Uterus (tissue), 4 donors: ENCODE measurements around the gene GRAMD1A. TPM values are rescaled to one million over a fixed set of nuclear protein-coding genes. Genes with fewer than 3 reads are reported as not detected.

Experiments used
- DNase-seq, 2 donors: peaks; one replicate each; pipeline ENCODE4 v3.0.0-alpha.2; 2019 to 2020
- H3K27ac ChIP-seq, 2 donors: fragments of 200-600 bp; sonication (generic); 1 replicate in 1 of 2; 2 replicates in 1 of 2; pipeline ENCODE4 v1.5.1; 2016 to 2018
- H3K27me3 ChIP-seq, 2 donors: fragments of 200-600 bp; sonication (generic); one replicate each; pipeline ENCODE4 v1.5.1; 2018 to 2019; ENCODE audit warnings: control low read depth in 1 of 2
- H3K36me3 ChIP-seq, 2 donors: fragments of 200-600 bp; sonication (generic); one replicate each; pipeline ENCODE4 v1.5.1; 2019; ENCODE audit warnings: control low read depth in 1 of 2
- H3K4me1 ChIP-seq, 2 donors: fragments of 200-600 bp; sonication (generic); one replicate each; pipeline ENCODE4 v1.5.1; 2018 to 2019; ENCODE audit warnings: control low read depth in 1 of 2
- H3K4me3 ChIP-seq, 2 donors: fragments of 200-600 bp; sonication (generic); 1 replicate in 1 of 2; 2 replicates in 1 of 2; pipeline ENCODE4 v1.5.1; 2018 to 2019; ENCODE audit warnings: mild to moderate bottlenecking in 1 of 2
- H3K9me3 ChIP-seq, 2 donors: fragments of 200-600 bp; sonication (generic); one replicate each; pipeline ENCODE4 v1.5.1; 2019; ENCODE audit warnings: control low read depth in 1 of 2
- CTCF ChIP-seq, 4 experiments: fragments of 200-600 bp in 2 of 4; fragments of 450-650 bp in 2 of 4; sonication (generic) in 2 of 4; IDR thresholded peaks; one replicate each; pipeline ENCODE4 v1.5.1; 2016 to 2019; ENCODE audit warnings: antibody characterized with exemption in 4 of 4, mild to moderate bottlenecking in 2 of 4, moderate library complexity in 1 of 4
- POLR2A ChIP-seq, 2 donors: fragments of 450-650 bp; IDR thresholded peaks; one replicate each; pipeline ENCODE4 v1.6.1; 2016; ENCODE audit warnings: antibody characterized with exemption in 2 of 2, mild to moderate bottlenecking in 1 of 2, moderate library complexity in 1 of 2
- intact Hi-C: fragments of 100-400 bp; cut with DNase I; formaldehyde crosslinking; loops from one replicate; pipeline ENCODE4 v1.15.1; 2023; ENCODE audit warnings: low total_unique reads
- total RNA-seq, 4 donors: library from RNA; depleted of rRNA in 3 of 4; stranded (reverse); fragments of >200 nt in 3 of 4; gene quantifications; one replicate each; pipeline versions ENCODE4 v1.1.0 to v1.2.4, GENCODE V29; 2014 to 2023
- donor health status: DM: yes; HTN: yes; CAD: no.

Gene GRAMD1A
- total RNA-seq, 4 donors from 2014 or later = 40.0 to 89.8 (median 52.2) TPM

- intact Hi-C loops = no loop called here
- Histone ChIP-seq H3K4me1 (peaks cover 0 to 6% of the 10 kb centered on the region in 2 donors), H3K27me3 (no peaks in the 10 kb centered on the region), H3K27ac (no peak overlapping the region), H3K9me3 (peaks cover 0 to 46% of the 10 kb centered on the region in 2 donors), H3K36me3 (no peaks in the 10 kb centered on the region), H3K4me3 (no peak overlapping the region)
- TF ChIP-seq CTCF (IDR thresholded peaks at IDR 0.05) (no peak), POLR2A (IDR thresholded peaks at IDR 0.05) (no peak)
- DNase-seq = no peak
Measured at GRCh38 chr19:34960103-34960805, 39.9 kb upstream of the GRAMD1A start.

DNA sequence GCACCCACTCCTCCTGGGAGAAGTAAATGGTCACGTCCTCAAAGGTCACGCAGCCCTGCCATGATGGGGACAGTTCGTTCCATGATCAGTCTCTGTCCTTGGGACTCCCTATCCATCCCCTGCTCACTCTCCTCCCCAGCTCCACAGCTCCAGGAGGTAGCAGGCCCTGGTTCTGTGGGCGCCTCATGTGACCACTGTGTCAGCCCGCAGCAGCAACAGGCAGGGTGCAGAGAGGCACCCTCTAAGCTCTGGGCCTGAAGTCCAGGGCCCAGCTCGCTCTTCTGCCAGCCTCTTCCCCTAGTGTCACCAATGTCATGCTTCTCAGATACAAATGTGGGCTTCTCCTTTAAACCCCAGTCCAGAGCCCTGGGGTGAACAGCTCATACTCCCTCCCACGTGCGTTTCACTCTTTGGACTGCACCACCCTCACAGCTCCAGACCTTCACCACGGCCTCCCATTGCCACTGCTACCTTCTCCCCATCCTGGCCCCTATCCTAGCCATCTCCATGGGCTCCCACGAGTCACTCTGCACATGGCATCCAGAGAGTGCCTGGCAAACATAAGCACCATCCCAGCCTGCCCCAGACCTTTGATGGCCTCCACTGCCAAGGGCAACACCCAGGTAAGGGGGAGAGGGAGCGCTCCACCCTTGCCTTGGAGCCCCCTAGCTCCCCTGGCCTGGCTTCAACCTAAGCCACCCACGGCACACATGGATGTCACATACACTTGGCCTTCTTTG is 39.0 kb upstream of the GRAMD1A start:
- intact Hi-C loops = no loop called here
- H3K36me3 ChIP-seq = no peaks in the 10 kb centered on the region
- no peak for DNase-seq
- TF ChIP-seq POLR2A (IDR thresholded peaks at IDR 0.05) (no peak), CTCF (IDR thresholded peaks at IDR 0.05) (no peak)
- no peak overlapping the region for H3K4me3 ChIP-seq
- no peaks in the 10 kb centered on the region for H3K27me3 ChIP-seq
- no peak overlapping the region for H3K27ac ChIP-seq
- peaks cover 0 to 6% of the 10 kb centered on the region in 2 donors for H3K4me1 ChIP-seq
- peaks cover 0 to 38% of the 10 kb centered on the region in 2 donors for H3K9me3 ChIP-seq

- no peak overlapping the region for H3K4me3 ChIP-seq
- peak overlapping the region; percentile 11 to 60 for H3K27ac ChIP-seq
- DNase-seq = peak in 1 of 2 donors; percentile 32
- no peaks in the 10 kb centered on the region for H3K27me3 ChIP-seq
- TF ChIP-seq CTCF (IDR thresholded peaks at IDR 0.05) (no peak), POLR2A (IDR thresholded peaks at IDR 0.05) (no peak)
- H3K4me1 ChIP-seq = peaks cover 0 to 6% of the 10 kb centered on the region in 2 donors
- peaks cover 0 to 33% of the 10 kb centered on the region in 2 donors for H3K9me3 ChIP-seq
- no peaks in the 10 kb centered on the region for H3K36me3 ChIP-seq
- intact Hi-C loops = no loop called here
Measured at GRCh38 chr19:34961775-34962686, 38.1 kb upstream of the GRAMD1A start.

DNA sequence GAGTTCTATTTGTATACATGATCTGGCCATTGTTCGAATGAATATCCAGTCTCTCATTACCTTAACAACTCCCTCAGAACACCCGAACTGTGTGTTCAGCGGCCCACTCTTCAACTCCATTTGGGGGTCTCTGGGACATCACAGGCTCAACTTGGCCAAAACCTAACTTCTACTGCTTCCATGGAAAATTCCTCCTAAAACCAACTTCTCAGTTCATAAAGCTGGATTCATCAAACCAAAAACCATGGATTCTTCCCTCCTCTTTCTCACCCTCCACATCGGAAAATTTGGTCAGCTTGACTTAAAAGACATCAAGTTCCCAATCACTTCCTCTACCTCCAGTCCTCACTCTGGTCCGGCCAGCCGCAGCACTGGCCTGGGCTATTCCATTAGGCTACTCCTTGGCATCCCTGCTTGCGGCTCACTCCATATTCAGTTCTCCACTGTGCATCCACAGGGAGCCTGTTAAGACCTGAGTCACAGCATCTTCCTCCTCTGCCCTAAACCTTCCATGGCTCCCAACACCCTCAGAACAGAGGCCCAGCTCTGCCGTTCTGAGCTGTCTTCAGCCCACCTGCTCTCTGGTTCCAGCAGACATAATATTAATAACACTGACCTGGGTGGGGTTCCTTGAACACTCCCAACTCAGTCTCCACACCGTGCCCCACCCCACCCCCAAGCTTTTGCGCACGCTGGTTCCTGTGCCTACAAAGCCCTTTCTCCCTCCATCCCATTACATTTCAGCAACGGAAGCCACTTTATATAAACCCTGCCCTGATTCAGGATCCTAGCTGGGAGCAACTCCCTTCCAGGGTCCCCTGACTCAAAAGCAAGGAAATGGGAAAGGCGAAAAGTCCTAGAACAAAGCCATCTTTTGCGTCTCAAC is 37.2 kb upstream of the GRAMD1A start:
- Histone ChIP-seq H3K27me3 (no peaks in the 10 kb centered on the region), H3K27ac (peak overlapping the region; percentile 16 to 60), H3K4me3 (peak overlapping the region; percentile 54 to 70), H3K36me3 (no peaks in the 10 kb centered on the region), H3K9me3 (peaks cover 0 to 24% of the 10 kb centered on the region in 2 donors), H3K4me1 (peaks cover 0 to 6% of the 10 kb centered on the region in 2 donors)
- intact Hi-C loops = no loop called here
- no peak for TF ChIP-seq CTCF (IDR thresholded peaks at IDR 0.05)
- TF ChIP-seq POLR2A (IDR thresholded peaks at IDR 0.05) = no peak
- no peak for DNase-seq
